ENCODE data around the gene LAMA2.

GRCh38 chr6:129007701-129008373 lies 124.9 kb downstream of the LAMA2 start:
- TF ChIP-seq EP300 (IDR thresholded peaks at IDR 0.05; ENCODE audit: borderline replicate concordance in 1 of 2, low read depth in 1 of 2, low read length in 1 of 2) = no peak
- no peak for TF ChIP-seq ELF1 (IDR thresholded peaks at IDR 0.05)
- TF ChIP-seq USF2 (IDR thresholded peaks at IDR 0.05; ENCODE audit: borderline replicate concordance, low read depth, low read length) = no peak
- TF ChIP-seq GABPA (IDR thresholded peaks at IDR 0.05; ENCODE audit: low read depth) = no peak
- no peak for TF ChIP-seq FOXM1 (IDR thresholded peaks at IDR 0.05; ENCODE audit: low read depth)

Data from SK-N-SH (cell line).